ENCODE data around the gene CRY2.

Gene CRY2

GRCh38 chr11:45917623-45918330, 70.5 kb downstream of the CRY2 start, which contains the start of gene PEX16:
Gene PEX16, minus strand, starts transcription at chr11:45917877. Its CDS starts 66 bp downstream, at chr11:45917811.
- H3K36me3 ChIP-seq: peaks cover 35 to 37% (median 36%) of the 10 kb centered on the region in 11 experiments
- peak; percentile 45 to 95 (median 88); a peak in 18 of 22 replicates for TF ChIP-seq Cebpa-rat (IDR thresholded peaks at IDR 0.05)
- peak within 1 kb of the TSS; percentile 88 to 95 (median 93) for H3K27ac ChIP-seq
- H3K27me3 ChIP-seq: peaks cover 21 to 30% (median 29%) of the 10 kb centered on the region in 11 experiments
- H3K4me1 ChIP-seq: peaks cover 26 to 59% (median 52%) of the 10 kb centered on the region in 10 experiments
- peak within 1 kb of the TSS; percentile 86 to 96 (median 94) for H3K9ac ChIP-seq
- peak within 1 kb of the TSS; percentile 85 to 99 (median 96) for H3K4me2 ChIP-seq
- H4K20me1 ChIP-seq: peaks cover 0 to 59% (median 26%) of the 10 kb centered on the region in 11 experiments; a peak in 16 of 22 replicates
- H3K9me3 ChIP-seq (replicated peaks in 1 of 11): no peaks in the 10 kb centered on the region
- H3K4me3 ChIP-seq: peak within 1 kb of the TSS; percentile 81 to 98 (median 92)

- no peak for TF ChIP-seq Cebpa-rat (IDR thresholded peaks at IDR 0.05)
- Histone ChIP-seq H4K20me1 (peaks cover 0 to 56% (median 26%) of the 10 kb centered on the region in 11 experiments; a peak in 16 of 22 replicates), H3K4me2 (peak overlapping the region; percentile 72 to 99 (median 93)), H3K4me3 (peak overlapping the region; percentile 81 to 98 (median 92)), H3K4me1 (peaks cover 33 to 66% (median 59%) of the 10 kb centered on the region in 10 experiments), H3K36me3 (peaks cover 28 to 31% (median 29%) of the 10 kb centered on the region in 11 experiments), H3K27ac (peak overlapping the region; percentile 88 to 95 (median 93); a peak in 21 of 22 replicates), H3K27me3 (peaks cover 28 to 37% (median 35%) of the 10 kb centered on the region in 11 experiments), H3K9ac (peak overlapping the region; percentile 86 to 96 (median 94)), H3K9me3 (replicated peaks in 1 of 11) (no peaks in the 10 kb centered on the region)
Observed at GRCh38 chr11:45918331-45918941, 71.2 kb downstream of the CRY2 start.

GRCh38 chr11:45918962-45919675, 71.8 kb downstream of the CRY2 start:
- H3K27ac ChIP-seq: peak overlapping the region in 1 of 11 experiments; percentile 95; a peak in 5 of 22 replicates
- peaks cover 38 to 73% (median 64%) of the 10 kb centered on the region in 10 experiments for H3K4me1 ChIP-seq
- H3K36me3 ChIP-seq: peaks cover 21 to 24% (median 22%) of the 10 kb centered on the region in 11 experiments
- H3K4me2 ChIP-seq: peak overlapping the region; percentile 72 to 99 (median 93)
- H3K9ac ChIP-seq: peak overlapping the region in 9 of 11 experiments; percentile 86 to 96 (median 94); a peak in 15 of 22 replicates
- no peak for TF ChIP-seq Cebpa-rat (IDR thresholded peaks at IDR 0.05)
- peaks cover 33 to 44% (median 41%) of the 10 kb centered on the region in 11 experiments for H3K27me3 ChIP-seq
- no peaks in the 10 kb centered on the region for H3K9me3 ChIP-seq (replicated peaks in 1 of 11)
- peak overlapping the region; percentile 81 to 98 (median 92) for H3K4me3 ChIP-seq
- H4K20me1 ChIP-seq: peaks cover 0 to 49% (median 22%) of the 10 kb centered on the region in 11 experiments; a peak in 16 of 22 replicates

GRCh38 chr11:45919806-45920530, 72.7 kb downstream of the CRY2 start:
- no peaks in the 10 kb centered on the region for H3K9me3 ChIP-seq (replicated peaks in 1 of 11)

GRCh38 chr11:45920531-45921477, 73.5 kb downstream of the CRY2 start:
- peaks cover 40 to 87% (median 71%) of the 10 kb centered on the region in 10 experiments for H3K4me1 ChIP-seq
- H4K20me1 ChIP-seq: peaks cover 0 to 41% (median 6%) of the 10 kb centered on the region in 11 experiments; a peak in 15 of 22 replicates
- peaks cover 4 to 7% (median 6%) of the 10 kb centered on the region in 11 experiments; a peak in 21 of 22 replicates for H3K36me3 ChIP-seq
- H3K9me3 ChIP-seq (replicated peaks in 1 of 11): no peaks in the 10 kb centered on the region
- no peak overlapping the region; a peak in 1 of 22 replicates for H3K9ac ChIP-seq
- no peak overlapping the region for H3K27ac ChIP-seq
- TF ChIP-seq Cebpa-rat (IDR thresholded peaks at IDR 0.05): no peak
- H3K4me3 ChIP-seq: no peak overlapping the region
- H3K4me2 ChIP-seq: peak overlapping the region in 8 of 11 experiments; percentile 86 to 99 (median 92); a peak in 13 of 22 replicates
- peaks cover 36 to 56% (median 47%) of the 10 kb centered on the region in 11 experiments for H3K27me3 ChIP-seq

More at GRCh38 chr11:45919806-45920530, 72.7 kb downstream of the CRY2 start:
- Histone ChIP-seq H3K4me2 (peak overlapping the region in 8 of 11 experiments; percentile 79 to 99 (median 94); a peak in 14 of 22 replicates), H3K27ac (no peak overlapping the region), H3K4me3 (no peak overlapping the region), H3K36me3 (peaks cover 13 to 15% (median 14%) of the 10 kb centered on the region in 11 experiments), H3K9ac (no peak overlapping the region), H3K4me1 (peaks cover 40 to 81% (median 71%) of the 10 kb centered on the region in 10 experiments), H4K20me1 (peaks cover 0 to 49% (median 15%) of the 10 kb centered on the region in 11 experiments; a peak in 16 of 22 replicates), H3K27me3 (peaks cover 36 to 52% (median 47%) of the 10 kb centered on the region in 11 experiments)
- no peak for TF ChIP-seq Cebpa-rat (IDR thresholded peaks at IDR 0.05)

- H3K36me3 ChIP-seq: 0 out of 22 replicates have a peak, but pooled peaks cover 0 to 7% (median 0%) of the 10 kb centered on the region in 11 experiments
- peak overlapping the region; percentile 38 to 70 (median 58); a peak in 19 of 20 replicates for H3K4me3 ChIP-seq
- H3K27me3 ChIP-seq: peaks cover 36 to 56% (median 47%) of the 10 kb centered on the region in 11 experiments
- H3K9ac ChIP-seq: peak overlapping the region; percentile 6 to 80 (median 64); a peak in 19 of 22 replicates
- H3K9me3 ChIP-seq (replicated peaks in 1 of 11): no peaks in the 10 kb centered on the region
- peak overlapping the region; percentile 86 to 99 (median 91) for H3K4me2 ChIP-seq
- H4K20me1 ChIP-seq: peaks cover 0 to 32% (median 3%) of the 10 kb centered on the region in 11 experiments; a peak in 9 of 22 replicates
- TF ChIP-seq Cebpa-rat (IDR thresholded peaks at IDR 0.05): no peak
- peak overlapping the region in 6 of 11 experiments; percentile 53 to 76 (median 68); a peak in 9 of 22 replicates for H3K27ac ChIP-seq
- peaks cover 32 to 87% (median 71%) of the 10 kb centered on the region in 10 experiments for H3K4me1 ChIP-seq
Observed at GRCh38 chr11:45921561-45922424, 74.5 kb downstream of the CRY2 start.
